Subcutaneous adipose tissue (tissue), 4 donors: ENCODE measurements around the gene SPATA21. TPM values are rescaled to one million over a fixed set of nuclear protein-coding genes. Genes with fewer than 3 reads are reported as not detected.

Experiments used
- CTCF ChIP-seq: fragments of 450-650 bp; IDR thresholded peaks from one replicate; pipeline ENCODE4 v1.5.1; 2016; ENCODE audit warnings: low read depth, mild to moderate bottlenecking, control low read depth, antibody characterized with exemption, moderate library complexity
- total RNA-seq, 4 donors: library from RNA; depleted of rRNA; stranded (reverse); fragments of >200 nt; gene quantifications; one replicate each; pipeline ENCODE4 v1.1.0, GENCODE V29; 2016

Gene SPATA21
- total RNA-seq, 4 donors from 2014 or later = not detected

DNA sequence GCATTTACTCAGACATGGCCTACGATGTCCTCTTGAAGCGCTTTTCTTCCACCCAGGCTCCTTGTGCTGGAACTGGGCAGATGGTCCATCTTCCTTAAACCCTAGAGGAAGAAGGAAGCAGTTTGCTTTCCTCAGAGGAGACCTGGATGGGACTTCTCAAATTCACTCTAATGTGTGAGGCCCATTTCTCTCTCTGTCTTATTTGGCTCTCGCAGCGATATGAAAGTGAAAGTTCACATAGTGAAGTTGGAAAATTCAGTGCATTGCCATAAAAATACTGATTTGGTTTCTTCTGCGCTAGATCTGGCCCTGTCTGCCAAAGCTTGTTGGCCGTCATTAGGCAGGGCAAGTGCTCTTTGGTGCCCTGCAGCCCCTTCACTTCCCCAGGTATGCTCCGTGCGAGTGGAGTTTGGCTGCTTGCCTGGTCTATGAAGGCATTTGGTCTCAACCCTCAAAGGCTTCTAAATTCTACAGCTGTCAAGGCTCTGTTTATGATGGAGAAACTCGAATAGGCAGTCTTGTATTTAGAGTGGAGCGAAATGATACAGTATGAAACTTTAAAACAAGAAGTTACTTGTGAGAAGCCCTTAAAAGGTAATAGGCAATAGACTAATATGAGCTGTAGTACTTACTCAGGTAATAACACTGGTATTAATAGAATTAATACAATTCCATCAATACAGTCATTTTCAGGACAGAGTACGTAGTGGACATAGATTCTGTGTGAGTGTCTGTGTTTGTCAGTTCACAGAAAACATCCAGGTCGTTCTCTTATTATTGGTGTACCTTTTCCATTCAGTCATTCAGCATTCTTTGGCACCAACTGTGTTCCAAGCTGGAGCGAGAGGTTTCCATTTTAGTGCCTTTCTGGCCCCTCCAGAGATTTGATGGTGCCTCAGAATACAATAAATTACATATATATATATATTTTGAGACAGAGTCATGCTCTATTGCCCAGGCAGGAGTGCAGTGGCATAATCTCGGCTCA, 49.7 kb downstream of the SPATA21 start:
- no peak for TF ChIP-seq CTCF

DNA sequence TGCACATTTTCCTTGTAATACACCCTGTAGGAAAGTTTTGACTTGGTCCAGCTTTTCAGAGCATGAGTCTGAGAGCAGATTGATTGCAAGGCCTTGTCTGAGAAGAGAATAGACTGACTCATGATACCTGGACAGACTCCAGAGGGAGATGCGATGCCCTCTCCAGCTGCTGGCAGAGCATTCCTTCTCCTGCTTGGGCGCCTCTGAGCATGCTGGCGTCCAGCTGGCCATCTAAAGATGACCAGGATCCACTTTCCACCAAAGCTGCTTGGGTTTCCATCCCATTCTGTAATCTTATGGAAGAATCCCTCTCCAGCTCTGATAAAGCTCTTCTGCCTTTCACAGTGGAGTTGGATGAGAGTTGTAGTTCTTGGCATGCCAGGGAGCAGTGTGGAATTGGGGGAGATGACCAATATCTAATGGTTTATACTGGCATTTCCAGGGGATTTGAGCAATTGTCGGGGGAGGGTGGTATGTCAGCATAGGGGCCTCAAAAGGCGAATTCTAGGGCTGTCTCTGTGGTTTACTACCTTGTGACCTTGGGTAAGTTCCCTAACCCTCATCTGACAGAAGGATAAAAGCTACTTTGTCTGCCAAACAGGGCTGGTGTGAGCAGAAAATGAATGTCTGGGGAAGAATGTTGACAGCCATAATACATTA, 50.6 kb downstream of the SPATA21 start:
- no peak for TF ChIP-seq CTCF

GRCh38 chr1:16385659-16386453, 51.4 kb downstream of the SPATA21 start:
- no peak for TF ChIP-seq CTCF

DNA sequence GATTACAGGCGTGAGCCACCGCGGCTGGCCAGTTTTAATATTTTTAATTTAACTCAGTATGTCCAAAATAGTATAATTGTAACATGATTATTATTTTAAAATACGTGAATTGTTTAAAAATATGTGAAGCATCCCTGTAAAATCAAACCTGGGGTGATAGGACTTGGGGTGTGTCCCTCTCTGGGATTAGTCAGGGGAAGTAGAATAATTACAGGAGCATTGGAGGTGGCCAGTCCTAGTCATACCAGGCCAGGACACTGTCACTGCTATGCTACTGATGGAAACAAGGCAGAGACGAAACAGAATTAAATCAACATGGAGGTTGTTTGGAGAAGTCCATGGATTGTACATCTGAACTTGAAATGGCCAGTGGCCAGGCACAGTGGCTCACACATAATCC, 53.3 kb downstream of the SPATA21 start:
- no peak for TF ChIP-seq CTCF

DNA sequence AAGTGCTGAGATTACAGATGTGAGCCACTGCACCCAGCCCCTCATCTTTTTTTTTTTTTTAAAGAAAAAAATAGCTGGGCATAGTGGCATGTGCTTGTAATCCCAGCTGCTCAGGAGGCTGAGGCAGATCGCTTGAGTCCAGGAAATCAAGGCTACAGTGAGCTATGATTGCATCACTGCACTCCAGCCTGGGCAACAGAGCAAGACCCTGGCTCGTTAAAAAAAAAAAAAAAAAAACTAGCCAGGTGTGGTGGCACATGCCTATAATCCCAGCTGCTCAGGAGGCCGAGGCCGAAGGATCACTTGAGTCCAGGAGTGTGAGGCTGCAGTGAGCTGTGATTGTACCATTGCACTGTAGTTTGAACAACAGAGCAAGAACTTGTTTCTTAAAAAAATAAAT, 56.4 kb downstream of the SPATA21 start:
- no peak for TF ChIP-seq CTCF

DNA sequence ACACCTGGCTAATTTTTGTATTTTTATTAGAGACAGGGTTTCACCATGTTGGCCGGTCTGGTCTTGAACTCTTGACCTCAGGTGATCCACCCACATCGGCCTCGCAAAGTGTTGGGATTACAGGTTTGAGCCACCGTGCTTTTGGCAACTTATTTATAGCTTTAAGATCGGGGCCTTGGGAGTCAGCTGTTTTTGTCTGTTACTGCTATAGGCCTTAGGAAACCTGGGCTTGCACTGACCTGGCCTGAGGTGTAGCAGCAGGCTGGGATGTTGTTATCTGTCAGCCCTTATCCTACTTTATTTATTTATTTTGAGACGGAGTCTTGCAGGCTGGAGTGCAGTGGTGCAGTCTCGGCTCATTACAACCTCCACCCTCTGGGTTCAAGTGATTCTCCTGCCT, 58.8 kb downstream of the SPATA21 start:
- no peak for TF ChIP-seq CTCF
